Cardiac muscle cell (in vitro differentiated cells and primary cell): Measurements from ENCODE around the gene APBB2. TPM values are rescaled to one million over a fixed set of nuclear protein-coding genes. Genes with fewer than 3 reads are reported as not detected.

ENCODE experiments used
- DNase-seq, 2 donors: peaks; one replicate each; pipeline versions ENCODE4 v3.0.0 to v3.0.0-alpha.2; 2010 to 2017; ENCODE audit warnings: low read depth in 1 of 2, low spot score in 1 of 2
- H3K27ac ChIP-seq: fragments of 200-600 bp; sonication (generic); 2 replicates; pipeline ENCODE4 v1.5.1; 2016
- H3K27me3 ChIP-seq: fragments of 200-600 bp; sonication (generic); 2 replicates; pipeline ENCODE4 v1.6.0; 2016; ENCODE audit warnings: control low read depth
- H3K36me3 ChIP-seq: fragments of 200-600 bp; sonication (generic); 2 replicates; pipeline ENCODE4 v1.5.1; 2016; ENCODE audit warnings: control low read depth
- H3K4me1 ChIP-seq: fragments of 200-600 bp; sonication (generic); 2 replicates; pipeline ENCODE4 v1.8.1; 2017; ENCODE audit warnings: low read depth, mild to moderate bottlenecking, mixed run types
- H3K4me3 ChIP-seq: fragments of 200-600 bp; sonication (generic); 2 replicates; pipeline ENCODE4 v1.5.1; 2016; ENCODE audit warnings: mild to moderate bottlenecking
- H3K9me3 ChIP-seq: fragments of 200-600 bp; sonication (generic); 2 replicates; pipeline ENCODE4 v1.5.1; 2017; ENCODE audit warnings: low read depth, mild to moderate bottlenecking, control low read depth
- polyA plus RNA-seq: library from polyadenylated mRNA; unstranded; fragments of >200 nt; fragmentation: Nextera tagmentation; extraction: Ambion mirVana; gene quantifications from 2 replicates; pipeline ENCODE4 v1.2.1, GENCODE V29; 2016
- total RNA-seq: library from RNA; depleted of rRNA; stranded (reverse); fragments of >200 nt; gene quantifications from 2 replicates; pipeline ENCODE4 v1.2.3, GENCODE V29; 2016
- TF ChIP-seq, protein P1 (sequence below): IDR thresholded peaks from 2 replicates; pipeline ENCODE4 v1.5.1; 2012; ENCODE audit warnings: low read depth, mild to moderate bottlenecking, low read length

The APBB2 gene
- total and polyA plus RNA-seq, 2 experiments from 2014 or later: 4.6 to 14.9 TPM

GRCh38 chr4:40804598-40804997 is 409.7 kb downstream of the APBB2 start:
- Histone ChIP-seq H3K4me3 (no peak overlapping the region), H3K27me3 (no peaks in the 10 kb centered on the region), H3K9me3 (no peaks in the 10 kb centered on the region), H3K36me3 (no peaks in the 10 kb centered on the region), H3K4me1 (no peaks in the 10 kb centered on the region), H3K27ac (no peak overlapping the region)
- TF ChIP-seq, protein P1, sequence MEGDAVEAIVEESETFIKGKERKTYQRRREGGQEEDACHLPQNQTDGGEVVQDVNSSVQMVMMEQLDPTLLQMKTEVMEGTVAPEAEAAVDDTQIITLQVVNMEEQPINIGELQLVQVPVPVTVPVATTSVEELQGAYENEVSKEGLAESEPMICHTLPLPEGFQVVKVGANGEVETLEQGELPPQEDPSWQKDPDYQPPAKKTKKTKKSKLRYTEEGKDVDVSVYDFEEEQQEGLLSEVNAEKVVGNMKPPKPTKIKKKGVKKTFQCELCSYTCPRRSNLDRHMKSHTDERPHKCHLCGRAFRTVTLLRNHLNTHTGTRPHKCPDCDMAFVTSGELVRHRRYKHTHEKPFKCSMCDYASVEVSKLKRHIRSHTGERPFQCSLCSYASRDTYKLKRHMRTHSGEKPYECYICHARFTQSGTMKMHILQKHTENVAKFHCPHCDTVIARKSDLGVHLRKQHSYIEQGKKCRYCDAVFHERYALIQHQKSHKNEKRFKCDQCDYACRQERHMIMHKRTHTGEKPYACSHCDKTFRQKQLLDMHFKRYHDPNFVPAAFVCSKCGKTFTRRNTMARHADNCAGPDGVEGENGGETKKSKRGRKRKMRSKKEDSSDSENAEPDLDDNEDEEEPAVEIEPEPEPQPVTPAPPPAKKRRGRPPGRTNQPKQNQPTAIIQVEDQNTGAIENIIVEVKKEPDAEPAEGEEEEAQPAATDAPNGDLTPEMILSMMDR: no peak
- DNase-seq: no peak

- TF ChIP-seq, protein P1: no peak
- H3K27me3 ChIP-seq: no peaks in the 10 kb centered on the region
- H3K9me3 ChIP-seq: no peaks in the 10 kb centered on the region
- H3K4me1 ChIP-seq: no peaks in the 10 kb centered on the region
- DNase-seq: no peak
- H3K36me3 ChIP-seq: no peaks in the 10 kb centered on the region
- no peak overlapping the region for H3K27ac ChIP-seq
- H3K4me3 ChIP-seq: no peak overlapping the region
Observed at GRCh38 chr4:40800064-40800463, 414.3 kb downstream of the APBB2 start.

GRCh38 chr4:40789771-40790170 is 424.6 kb downstream of the APBB2 start:
- H3K4me3 ChIP-seq: no peak overlapping the region
- no peaks in the 10 kb centered on the region for H3K4me1 ChIP-seq

GRCh38 chr4:40789031-40789430 is 425.3 kb downstream of the APBB2 start:
- no peaks in the 10 kb centered on the region for H3K4me1 ChIP-seq
- H3K27ac ChIP-seq: no peak overlapping the region
- no peak for DNase-seq
- H3K36me3 ChIP-seq: no peaks in the 10 kb centered on the region
- H3K4me3 ChIP-seq: no peak overlapping the region
- no peaks in the 10 kb centered on the region for H3K9me3 ChIP-seq
- no peaks in the 10 kb centered on the region for H3K27me3 ChIP-seq
- TF ChIP-seq, protein P1: no peak

More at GRCh38 chr4:40789771-40790170, 424.6 kb downstream of the APBB2 start:
- Histone ChIP-seq H3K36me3 (no peaks in the 10 kb centered on the region), H3K27ac (no peak overlapping the region), H3K27me3 (no peaks in the 10 kb centered on the region), H3K9me3 (no peaks in the 10 kb centered on the region)
- TF ChIP-seq, protein P1: no peak
- no peak for DNase-seq

- TF ChIP-seq, protein P1: no peak
- DNase-seq: no peak
- no peaks in the 10 kb centered on the region for H3K36me3 ChIP-seq
- no peaks in the 10 kb centered on the region for H3K4me1 ChIP-seq
- H3K27me3 ChIP-seq: no peaks in the 10 kb centered on the region
- no peak overlapping the region for H3K4me3 ChIP-seq
- H3K27ac ChIP-seq: no peak overlapping the region
- H3K9me3 ChIP-seq: no peaks in the 10 kb centered on the region
Observed at GRCh38 chr4:40788331-40788730, 426.0 kb downstream of the APBB2 start.

GRCh38 chr4:40785727-40786126 is 428.6 kb downstream of the APBB2 start:
- H3K27me3 ChIP-seq: no peaks in the 10 kb centered on the region
- H3K9me3 ChIP-seq: no peaks in the 10 kb centered on the region
- no peak for DNase-seq
- TF ChIP-seq, protein P1: no peak
- no peaks in the 10 kb centered on the region for H3K4me1 ChIP-seq
- H3K4me3 ChIP-seq: no peak overlapping the region
- H3K36me3 ChIP-seq: peaks cover 3% of the 10 kb centered on the region
- H3K27ac ChIP-seq: no peak overlapping the region
